GM10248 (cell line): ENCODE data around the gene GFPT1.

Source experiments
- CTCF ChIA-PET: fragments of 300-600 bp; sonication (Branson Sonifier 250); formaldehyde crosslinking; extraction: SDS; loops from one replicate; lab custom pipeline; 2021; ENCODE audit warnings: antibody characterized with exemption; lab: Yijun Ruan, JAX
- POLR2A ChIA-PET: fragments of 350-650 bp; sonication (Branson Sonifier 250); formaldehyde crosslinking; extraction: SDS; loops from one replicate; lab custom pipeline; 2020; ENCODE audit warnings: antibody characterized with exemption; lab: Yijun Ruan, JAX
- DNase-seq: peaks from one replicate; pipeline ENCODE4 v3.0.0; 2012; ENCODE audit errors: extremely low spot score
- CTCF ChIP-seq: IDR thresholded peaks from 2 replicates; pipeline ENCODE4 v1.5.1; 2012; ENCODE audit warnings: mild to moderate bottlenecking, low read depth; ENCODE audit errors: extremely low read depth, missing control alignments, control extremely low read depth

Gene GFPT1

GRCh38 chr2:69271831-69272257 lies 115.2 kb downstream of the GFPT1 start:
- POLR2A ChIA-PET = no interaction called here

More at GRCh38 chr2:69271831-69272257, 115.2 kb downstream of the GFPT1 start:
- no peak for TF ChIP-seq CTCF
- no peak for DNase-seq
- CTCF ChIA-PET = no interaction called here
